Measurements from ENCODE around the gene GLIPR1. TPM values are rescaled to one million over a fixed set of nuclear protein-coding genes. Genes with fewer than 3 reads are reported as not detected.
"Not testable (repeated sequence)": the region's sequence is repeated elsewhere in the genome, so short reads cannot be mapped to it uniquely, and the experiment has no call there.

GLIPR1 gene
- total RNA-seq, 3 donors from 2014 or later (not counting 1 experiment from before 2014, with no cell fraction given), result 106 to 120 (median 115) TPM

- Mint-ChIP-seq H3K4me3 (peak overlapping the region; percentile 87), H3K27ac (peak overlapping the region; percentile 95 to 100), H3K9me3 (peaks cover 0 to 2% of the 10 kb centered on the region in 2 donors), H3K4me1 (peaks cover 76 to 89% of the 10 kb centered on the region in 2 donors), H3K36me3 (no peaks in the 10 kb centered on the region), H3K27me3 (ENCODE audit: low read depth in 2 of 2) (peaks cover 0 to 3% of the 10 kb centered on the region in 2 donors)
- ATAC-seq (no peak), DNase-seq (no peak)
- WGBS (ENCODE audit: insufficient coverage), result 66% methylated on average over 2 of the region's 2 CpGs
- peak overlapping the region; percentile 84 for H3K4me3 ChIP-seq (ENCODE audit: low read length)
- intact Hi-C loops (cut with micrococcal nuclease), result loop anchor here (2.0 to 5.0 kb wide), 2 partner anchors 27 to 46 kb away; partner anchors contain the start of gene KRR1
- no peak for TF ChIP-seq CTCF (IDR thresholded peaks at IDR 0.05)
- H3K9me3 ChIP-seq (ENCODE audit: control insufficient read depth, insufficient read depth, low read length), result no peaks in the 10 kb centered on the region
- H3K36me3 ChIP-seq (ENCODE audit: control insufficient read depth, insufficient read depth, low read length), result peaks cover 27% of the 10 kb centered on the region
- H3K4me1 ChIP-seq (ENCODE audit: control insufficient read depth, insufficient read depth, low read length), result peaks cover 35% of the 10 kb centered on the region
- peak overlapping the region; percentile 90 for H3K27ac ChIP-seq (ENCODE audit: low read length)
- H3K27me3 ChIP-seq (ENCODE audit: control insufficient read depth, insufficient read depth, low read length), result no peaks in the 10 kb centered on the region
Observed at GRCh38 chr12:75483431-75483830, 2.9 kb downstream of the GLIPR1 start.

- peaks cover 28% of the 10 kb centered on the region for H3K4me1 ChIP-seq (ENCODE audit: control insufficient read depth, insufficient read depth, low read length)
- not testable (repeated sequence) for H3K27me3 Mint-ChIP-seq (ENCODE audit: low read depth in 2 of 2); H3K36me3 Mint-ChIP-seq; H3K27me3 ChIP-seq (ENCODE audit: control insufficient read depth, insufficient read depth, low read length); ATAC-seq; H3K27ac ChIP-seq (ENCODE audit: low read length); DNase-seq; H3K9me3 ChIP-seq (ENCODE audit: control insufficient read depth, insufficient read depth, low read length); H3K9me3 Mint-ChIP-seq; H3K4me3 ChIP-seq (ENCODE audit: low read length)
- WGBS (ENCODE audit: insufficient coverage), result 100% methylated on average over 1 of the region's 2 CpGs
- Mint-ChIP-seq H3K27ac (peak overlapping the region; percentile 95 to 100), H3K4me1 (peaks cover 70 to 87% of the 10 kb centered on the region in 2 donors), H3K4me3 (peak overlapping the region; percentile 87)
- intact Hi-C loops (cut with micrococcal nuclease), result loop anchor here (5.0 kb wide), 1 partner anchor 47 kb away; no protein-coding TSS in a partner anchor
- H3K36me3 ChIP-seq (ENCODE audit: control insufficient read depth, insufficient read depth, low read length), result peaks cover 35% of the 10 kb centered on the region
Observed at GRCh38 chr12:75484450-75484849, 3.9 kb downstream of the GLIPR1 start.

GRCh38 chr12:75487308-75487707 is 6.8 kb downstream of the GLIPR1 start:
- Histone ChIP-seq H3K36me3 (ENCODE audit: control insufficient read depth, insufficient read depth, low read length) (peaks cover 54% of the 10 kb centered on the region), H3K27ac (ENCODE audit: low read length) (no peak overlapping the region), H3K27me3 (ENCODE audit: control insufficient read depth, insufficient read depth, low read length) (no peaks in the 10 kb centered on the region), H3K4me1 (ENCODE audit: control insufficient read depth, insufficient read depth, low read length) (peaks cover 19% of the 10 kb centered on the region), H3K4me3 (ENCODE audit: low read length) (no peak overlapping the region), H3K9me3 (ENCODE audit: control insufficient read depth, insufficient read depth, low read length) (no peaks in the 10 kb centered on the region)
- no peaks in the 10 kb centered on the region for H3K27me3 Mint-ChIP-seq (ENCODE audit: low read depth in 2 of 2)
- no peaks in the 10 kb centered on the region for H3K36me3 Mint-ChIP-seq
- intact Hi-C loops (cut with micrococcal nuclease), result no loop called here
- DNase-seq (no peak), ATAC-seq (no peak)
- H3K27ac Mint-ChIP-seq, result peak overlapping the region in 1 of 2 donors; percentile 100
- TF ChIP-seq CTCF (IDR thresholded peaks at IDR 0.05), result no peak
- peaks cover 48 to 71% of the 10 kb centered on the region in 2 donors for H3K4me1 Mint-ChIP-seq
- no peak overlapping the region for H3K4me3 Mint-ChIP-seq
- no peaks in the 10 kb centered on the region for H3K9me3 Mint-ChIP-seq
- 98% methylated on average over 4 of the region's 4 CpGs for WGBS (ENCODE audit: insufficient coverage)

- H3K9me3 Mint-ChIP-seq, result no peaks in the 10 kb centered on the region
- peak in 2 of 3 donors; percentile 47 to 55 for ATAC-seq
- H3K27ac ChIP-seq (ENCODE audit: low read length), result no peak overlapping the region
- intact Hi-C loops (cut with micrococcal nuclease), result no loop called here
- peak in 1 of 2 donors; percentile 53 for DNase-seq
- H3K9me3 ChIP-seq (ENCODE audit: control insufficient read depth, insufficient read depth, low read length), result no peaks in the 10 kb centered on the region
- H3K27ac Mint-ChIP-seq, result peak overlapping the region; percentile 4 to 6
- H3K4me1 Mint-ChIP-seq, result peaks cover 44 to 69% of the 10 kb centered on the region in 2 donors
- H3K27me3 ChIP-seq (ENCODE audit: control insufficient read depth, insufficient read depth, low read length), result no peaks in the 10 kb centered on the region
- H3K4me1 ChIP-seq (ENCODE audit: control insufficient read depth, insufficient read depth, low read length), result peaks cover 9% of the 10 kb centered on the region
- H3K27me3 Mint-ChIP-seq (ENCODE audit: low read depth in 2 of 2), result no peaks in the 10 kb centered on the region
- peaks cover 63% of the 10 kb centered on the region for H3K36me3 ChIP-seq (ENCODE audit: control insufficient read depth, insufficient read depth, low read length)
- no peak for TF ChIP-seq CTCF (IDR thresholded peaks at IDR 0.05)
- H3K36me3 Mint-ChIP-seq, result no peaks in the 10 kb centered on the region
- no peak overlapping the region for H3K4me3 Mint-ChIP-seq
- no peak overlapping the region for H3K4me3 ChIP-seq (ENCODE audit: low read length)
Observed at GRCh38 chr12:75488553-75488952, 8.0 kb downstream of the GLIPR1 start.

Data from natural killer cell (primary cell).